HG03103 (cell line): ENCODE data around the gene CTNNB1.

Experiments used
- ATAC-seq: cut with Tn5 transposase; IDR thresholded peaks from one replicate; pipeline ENCODE4 v1.9.1; 2021; ENCODE audit warnings: low read depth; ENCODE audit not compliant: unreplicated experiment

The CTNNB1 gene

DNA sequence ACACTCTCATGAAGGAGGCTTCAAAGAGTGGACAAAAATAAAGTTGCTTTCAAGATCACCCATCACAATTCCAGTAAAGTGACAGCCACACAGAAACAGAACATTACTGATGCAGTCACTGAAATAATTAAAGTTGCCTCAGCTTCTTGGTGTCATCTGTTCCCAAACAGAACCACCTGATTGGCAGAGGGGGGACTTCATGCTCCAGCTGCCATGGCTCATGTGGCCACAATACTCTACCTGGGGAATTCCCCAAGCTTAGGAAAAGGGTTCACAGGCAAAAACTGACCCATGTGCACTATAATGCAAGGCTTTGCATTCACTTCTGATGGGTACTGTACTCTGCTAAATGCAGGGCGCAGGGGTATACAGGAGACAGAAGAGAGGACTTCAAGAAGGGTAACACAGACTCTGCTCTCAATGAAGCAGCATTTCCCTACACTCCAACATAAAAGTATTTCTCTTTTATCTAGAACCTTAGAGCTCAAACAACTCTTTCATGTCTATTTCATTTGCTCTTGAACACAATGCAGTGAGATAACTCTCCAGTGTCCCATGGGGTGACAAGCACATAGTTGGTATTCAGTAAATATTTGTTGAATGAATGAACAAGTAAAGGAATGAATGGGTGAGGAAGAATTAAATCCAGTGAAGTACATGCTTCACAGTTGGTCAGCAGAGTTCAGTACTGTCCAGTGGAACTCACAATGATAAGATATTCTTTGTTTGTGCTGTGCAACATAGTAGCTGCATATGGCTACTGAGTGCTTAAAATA is 8.6 kb upstream of the CTNNB1 start:
- no peak for ATAC-seq

DNA sequence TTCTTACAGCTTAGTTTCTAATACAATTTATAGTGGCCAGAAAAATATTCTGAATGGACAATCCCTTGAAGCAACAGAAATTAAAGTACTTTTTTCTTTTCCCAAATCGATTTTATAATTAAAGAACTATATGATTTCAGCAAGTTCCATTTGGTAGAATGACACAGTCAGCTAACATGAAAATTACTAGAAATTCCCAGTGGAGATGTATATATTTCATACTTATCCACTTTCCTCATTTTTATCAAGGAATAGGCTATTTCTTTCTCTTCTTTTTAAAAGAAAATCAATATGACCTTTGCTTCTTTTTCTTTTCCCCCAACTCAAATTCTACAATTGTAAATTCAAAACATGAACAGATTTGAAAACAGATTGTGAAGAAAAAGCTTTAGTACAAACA is 6.4 kb upstream of the CTNNB1 start:
- no peak for ATAC-seq

DNA sequence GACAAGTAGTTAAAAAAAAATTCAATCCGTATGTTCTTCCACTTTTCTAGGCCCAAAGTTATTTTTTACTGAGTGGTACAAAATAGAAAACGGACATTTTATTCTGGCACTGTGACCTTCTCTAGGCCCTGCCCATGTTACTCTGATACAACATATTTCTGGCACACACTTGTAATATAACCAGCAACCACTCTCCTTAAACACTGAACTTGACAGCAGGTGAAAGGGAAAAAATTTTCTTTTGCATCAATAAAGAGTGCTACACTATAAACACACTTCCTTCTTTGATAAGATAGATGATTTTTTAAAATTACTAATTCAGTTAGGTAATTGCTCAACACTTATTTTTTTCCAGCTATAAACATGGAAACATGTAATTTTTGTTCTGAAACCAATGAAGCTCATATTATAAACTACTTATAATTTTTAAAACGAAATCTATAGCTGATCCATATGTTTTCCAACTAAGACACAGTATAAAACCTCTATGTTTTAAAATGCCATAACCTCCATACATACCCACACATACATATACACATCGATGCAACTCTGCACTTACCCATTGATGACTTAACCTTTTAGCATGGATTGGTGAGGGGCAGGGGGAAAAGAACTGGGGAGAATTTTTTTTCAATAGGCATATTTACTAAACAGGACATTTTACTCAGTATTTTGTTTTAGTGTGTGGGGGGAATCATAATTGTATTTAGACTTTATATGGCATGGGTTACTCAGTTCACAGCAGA is 5.3 kb upstream of the CTNNB1 start:
- ATAC-seq, result no peak

- ATAC-seq, result no peak
Measured at GRCh38 chr3:41194701-41195100, 4.6 kb upstream of the CTNNB1 start.

- ATAC-seq, result no peak
Measured at GRCh38 chr3:41195946-41196345, 3.4 kb upstream of the CTNNB1 start.

- ATAC-seq, result no peak
Measured at GRCh38 chr3:41196499-41197410, 2.5 kb upstream of the CTNNB1 start.

- ATAC-seq, result no peak
Measured at GRCh38 chr3:41198046-41198445, 1.3 kb upstream of the CTNNB1 start.

GRCh38 chr3:41198526-41198925 is 779 bp upstream of the CTNNB1 start:
- ATAC-seq, result no peak

GRCh38 chr3:41199866-41200668 is 762 bp downstream of the CTNNB1 start:
- ATAC-seq, result peak; percentile 11

DNA sequence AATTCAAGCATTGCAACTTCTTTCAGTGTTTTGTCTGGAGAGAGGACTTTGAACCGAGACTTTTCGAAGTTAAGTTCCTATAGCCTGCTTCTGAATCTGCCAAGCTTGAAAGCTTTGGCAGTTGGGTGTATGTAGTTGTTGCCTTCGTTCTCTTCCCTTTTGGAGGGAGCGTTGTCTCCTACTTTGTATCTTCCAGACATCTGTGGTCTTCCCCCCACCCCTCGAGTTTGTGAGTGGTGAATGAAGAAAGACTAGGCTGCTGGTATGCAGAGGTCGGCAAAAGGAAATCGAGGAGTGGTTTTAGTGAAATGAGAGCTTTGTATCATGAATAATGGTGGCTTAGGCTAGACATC is 1.3 kb downstream of the CTNNB1 start:
- no peak for ATAC-seq

DNA sequence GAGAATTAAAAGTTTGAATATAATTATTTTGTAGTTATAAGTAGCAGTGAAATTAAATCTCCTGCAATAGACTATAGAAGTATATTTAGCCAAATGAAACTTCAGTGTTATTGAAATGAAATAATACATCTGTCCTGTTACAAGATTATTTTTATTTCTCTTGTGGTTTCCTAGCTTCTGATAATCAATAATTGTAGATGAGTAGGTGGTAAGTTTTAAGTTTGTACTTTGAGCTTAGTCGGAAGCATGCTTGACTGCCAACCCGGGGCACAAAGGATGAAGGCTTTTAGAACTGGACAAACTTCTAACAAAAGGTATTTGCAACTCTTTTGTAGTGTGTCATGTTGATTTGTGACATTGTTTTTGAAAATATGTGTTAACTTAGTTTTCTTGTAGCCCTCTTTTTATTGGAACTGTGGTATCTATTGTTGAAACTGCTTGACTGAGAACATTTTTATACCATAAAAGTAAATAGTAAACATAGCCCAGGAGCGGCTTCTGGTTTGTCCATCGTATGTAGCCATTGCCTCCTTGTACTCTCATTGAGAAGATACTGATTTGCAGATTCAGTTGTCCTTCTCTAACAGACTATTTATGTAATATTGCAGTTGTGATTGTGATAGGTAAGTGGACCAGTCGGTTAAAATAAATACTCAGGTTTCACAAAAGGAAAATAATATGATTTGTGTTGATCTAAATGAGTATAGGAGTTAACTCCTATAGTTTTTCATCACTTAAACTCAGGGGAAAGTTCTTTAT is 2.9 kb downstream of the CTNNB1 start:
- ATAC-seq, result no peak

- ATAC-seq, result no peak
Measured at GRCh38 chr3:41202834-41203345, 3.6 kb downstream of the CTNNB1 start.

GRCh38 chr3:41204369-41204768 is 5.1 kb downstream of the CTNNB1 start:
- ATAC-seq, result no peak

DNA sequence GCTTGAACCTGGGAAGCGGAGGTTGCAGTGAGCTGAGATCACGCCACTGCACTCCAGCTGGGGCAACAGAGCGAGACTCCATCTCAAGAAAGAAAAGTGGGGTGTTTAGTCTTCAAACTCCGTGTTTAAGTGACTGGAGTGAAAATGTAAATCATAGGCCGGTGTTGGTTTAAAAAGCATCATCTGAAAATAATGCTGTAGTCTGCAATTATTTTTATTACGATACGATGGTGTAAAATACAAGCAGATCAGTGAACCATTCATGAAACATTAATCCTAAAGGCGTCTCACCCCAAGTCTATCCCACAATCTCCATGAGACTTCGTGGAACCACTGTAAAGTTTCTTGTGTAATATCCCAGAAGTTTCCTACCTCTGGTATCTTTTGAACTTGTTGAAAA is 6.3 kb downstream of the CTNNB1 start:
- no peak for ATAC-seq

DNA sequence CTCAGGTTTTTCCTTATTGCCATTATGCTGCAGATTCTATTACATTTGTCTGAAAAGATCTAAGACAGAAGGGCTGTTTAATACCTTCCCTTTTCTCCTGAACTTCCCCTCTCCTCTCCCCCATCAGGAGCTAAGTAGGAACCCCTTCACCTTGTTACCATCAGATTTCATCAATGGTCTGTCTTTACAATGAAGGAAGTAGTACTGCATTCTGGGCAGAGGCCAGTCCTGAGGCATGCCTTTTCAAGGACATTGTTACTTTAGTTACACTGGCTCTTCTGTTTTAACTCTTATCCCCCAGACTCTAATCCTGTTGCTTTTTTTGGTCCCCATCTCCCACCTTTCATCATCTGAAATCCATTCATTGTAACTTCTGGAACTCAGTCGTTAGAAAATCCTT is 8.1 kb downstream of the CTNNB1 start:
- ATAC-seq, result no peak

DNA sequence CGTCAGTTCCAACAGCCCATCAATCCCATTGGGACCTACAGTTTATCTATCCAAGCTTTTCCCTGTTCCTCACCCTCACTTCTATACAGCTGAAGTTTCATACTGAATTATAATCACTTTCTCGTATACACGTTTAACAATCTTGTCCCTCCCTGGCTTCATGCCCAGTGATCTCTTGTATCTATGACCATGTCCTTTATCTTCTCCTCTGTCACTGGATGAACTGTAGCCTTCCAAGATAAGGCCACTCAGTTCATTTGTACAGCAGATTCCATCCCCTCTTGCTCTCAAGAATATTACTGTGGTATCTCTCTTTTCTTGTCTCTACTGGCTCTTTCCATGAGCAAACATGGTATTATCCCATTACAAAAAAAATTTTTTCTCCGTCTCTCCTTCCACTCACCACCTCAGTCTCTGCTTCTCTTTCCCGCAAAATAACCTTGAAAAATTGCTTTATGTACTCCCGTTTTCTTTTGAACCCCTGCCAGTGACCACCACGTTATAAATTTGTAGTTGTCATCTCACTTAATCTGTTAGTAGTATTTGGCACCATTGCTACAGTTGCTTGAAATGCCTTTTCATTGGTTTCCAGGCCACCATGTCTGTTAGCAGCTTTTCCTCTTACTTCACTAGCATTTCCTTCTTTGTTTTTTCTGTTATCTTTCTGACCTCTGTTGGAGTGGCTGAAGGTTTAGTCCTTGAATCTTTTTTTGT is 9.4 kb downstream of the CTNNB1 start:
- ATAC-seq, result no peak

- ATAC-seq, result no peak
Measured at GRCh38 chr3:41209646-41210045, 10.3 kb downstream of the CTNNB1 start.

- no peak for ATAC-seq
Measured at GRCh38 chr3:41210966-41211365, 11.7 kb downstream of the CTNNB1 start.

DNA sequence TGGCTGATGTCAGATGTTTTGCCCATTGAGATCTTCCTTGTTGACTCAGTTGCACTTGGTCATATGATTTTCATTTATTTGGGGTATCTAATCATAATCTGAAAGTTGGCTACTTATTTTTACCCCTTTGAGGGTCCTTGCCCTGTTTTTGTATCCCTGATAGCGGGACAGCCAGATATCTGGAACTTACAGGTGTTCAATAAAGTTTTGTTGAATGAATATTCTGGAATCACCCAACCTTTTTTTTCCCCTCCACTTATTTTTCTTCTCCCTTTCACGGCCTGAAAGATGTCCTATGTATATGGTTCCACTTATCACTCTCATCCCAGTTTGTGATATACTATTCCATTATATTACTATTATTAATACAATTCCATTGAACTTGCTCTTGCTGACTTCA is 12.8 kb downstream of the CTNNB1 start:
- no peak for ATAC-seq
